HG02870 (cell line): ENCODE measurements around the gene FRY.

ENCODE experiments used
- ATAC-seq: cut with Tn5 transposase; IDR thresholded peaks from one replicate; pipeline ENCODE4 v1.9.1; 2021; ENCODE audit warnings: mild to moderate bottlenecking, moderate library complexity; ENCODE audit not compliant: unreplicated experiment

The FRY gene

DNA sequence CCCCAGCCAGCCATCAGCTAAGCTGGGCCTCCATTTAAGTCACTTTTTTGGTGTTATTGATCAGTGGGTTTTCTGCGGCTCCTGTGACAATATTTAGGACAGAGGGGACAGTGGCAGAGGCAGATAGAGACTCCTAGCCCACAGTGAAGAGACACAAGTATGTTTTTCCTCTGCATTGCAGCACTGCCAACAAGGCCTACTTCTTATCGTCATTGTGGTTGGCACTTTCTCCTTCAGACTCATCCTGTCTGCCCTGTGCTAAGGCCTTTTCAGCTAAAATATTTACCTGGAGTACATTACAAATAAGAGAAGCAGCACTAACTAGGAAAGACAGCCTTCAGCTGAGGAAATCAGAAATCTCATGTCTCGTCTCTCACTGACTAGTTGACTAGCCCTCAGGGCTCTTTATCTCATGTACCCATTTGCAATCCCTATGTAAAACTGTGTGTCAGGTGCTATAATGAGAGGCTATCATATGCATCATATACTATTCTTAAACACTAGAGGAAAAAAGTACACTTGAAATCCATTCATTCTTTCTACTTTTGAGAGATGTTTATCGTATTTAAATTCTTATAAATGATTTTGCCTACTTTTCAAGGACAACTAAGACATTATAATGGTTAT lies 221.4 kb downstream of the FRY start:
- ATAC-seq = no peak

DNA sequence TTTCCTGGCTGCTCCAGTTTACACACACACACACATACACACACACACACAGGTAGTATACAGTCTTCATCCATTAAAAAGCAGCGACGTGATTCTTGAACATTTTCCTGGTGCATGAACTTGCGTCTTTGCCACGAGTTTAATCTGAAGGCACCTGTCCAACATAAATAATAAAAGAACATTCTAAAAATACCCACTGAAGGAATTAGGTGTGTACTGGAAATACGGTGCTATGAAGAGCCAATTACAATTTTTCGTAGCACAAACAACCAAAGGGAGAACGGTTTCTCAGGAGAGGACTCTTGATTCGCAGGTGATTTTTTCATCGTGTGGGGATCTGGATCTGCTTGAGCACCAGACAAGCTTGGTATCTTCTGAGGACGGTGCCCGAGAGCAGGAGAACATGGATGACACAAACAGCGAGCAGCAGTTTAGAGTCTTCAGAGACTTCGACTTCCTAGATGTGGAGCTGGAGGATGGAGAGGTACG lies 222.4 kb downstream of the FRY start:
- ATAC-seq = no peak

DNA sequence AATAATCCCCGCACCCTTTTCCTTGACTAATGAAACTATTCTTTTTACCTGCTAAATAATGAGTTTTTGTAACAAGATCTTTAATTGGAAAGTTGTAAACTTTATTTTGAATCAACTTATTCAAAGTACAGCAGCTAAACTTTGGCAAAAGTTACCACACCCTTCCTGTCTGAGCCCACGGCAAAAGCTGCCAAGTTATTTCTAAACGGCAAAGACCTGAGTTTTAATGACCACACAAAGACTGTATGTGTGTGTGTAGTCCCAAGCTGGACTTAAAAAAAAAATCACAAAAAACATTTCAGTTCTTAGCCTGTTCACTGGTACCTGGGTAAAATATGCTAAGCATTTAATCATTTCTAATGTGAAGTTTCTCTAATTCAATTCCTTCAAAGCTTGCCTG lies 222.8 kb downstream of the FRY start:
- no peak for ATAC-seq

DNA sequence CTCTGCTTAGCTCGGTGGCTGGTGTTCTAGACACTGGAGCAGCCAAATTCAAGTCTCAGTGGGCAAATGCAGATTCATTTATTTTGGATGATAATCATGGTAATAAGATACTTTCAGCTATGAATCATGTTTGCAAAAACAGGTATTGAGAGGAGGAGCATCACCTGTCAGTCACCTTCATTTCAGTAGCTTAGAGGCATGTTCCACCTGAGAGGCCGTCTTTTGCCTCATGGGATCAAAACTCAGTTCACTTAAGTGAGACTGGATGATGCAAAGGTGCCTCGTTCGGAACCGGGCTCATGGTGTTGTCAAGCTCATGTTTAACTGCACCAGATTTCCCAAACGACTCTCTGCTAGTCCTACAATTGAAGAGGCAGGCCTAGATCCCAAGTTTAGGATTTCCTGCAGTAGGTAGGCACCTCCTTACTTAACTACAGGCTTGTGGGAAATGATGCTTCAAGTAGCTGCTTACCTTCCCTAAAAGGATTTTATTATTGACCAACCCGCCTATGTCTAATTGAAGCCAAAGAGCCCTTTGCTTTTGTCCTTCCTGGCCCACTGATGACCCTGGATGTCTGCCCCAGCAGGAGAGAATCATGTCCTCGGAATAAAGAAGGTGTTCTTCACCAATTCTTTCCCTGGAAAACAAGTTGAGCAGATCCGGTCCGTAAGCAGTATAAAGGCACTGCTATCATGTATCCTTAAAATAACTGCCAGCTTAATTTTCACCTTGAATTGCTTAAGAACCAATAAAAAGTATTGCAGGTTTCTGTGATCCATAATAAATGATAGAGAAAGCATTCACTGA lies 223.5 kb downstream of the FRY start:
- no peak for ATAC-seq

DNA sequence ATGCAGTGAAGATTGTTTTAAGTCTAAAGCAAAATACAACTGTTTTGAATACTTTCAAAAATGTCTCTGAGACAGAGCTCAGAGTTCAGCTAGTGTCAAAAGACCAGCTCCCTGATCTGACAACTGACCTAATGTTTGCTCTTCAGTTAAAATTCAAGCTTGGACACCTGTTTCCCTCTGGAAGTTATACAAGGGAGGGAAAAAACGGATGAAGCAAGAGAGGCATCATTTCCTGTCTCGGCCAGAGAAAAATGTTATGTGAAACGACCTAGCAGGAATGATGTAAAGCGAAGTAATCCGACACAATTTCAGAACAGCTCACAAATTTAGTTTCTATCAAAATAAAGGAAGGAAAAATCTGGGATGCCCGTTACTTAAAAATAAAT lies 224.1 kb downstream of the FRY start:
- no peak for ATAC-seq

DNA sequence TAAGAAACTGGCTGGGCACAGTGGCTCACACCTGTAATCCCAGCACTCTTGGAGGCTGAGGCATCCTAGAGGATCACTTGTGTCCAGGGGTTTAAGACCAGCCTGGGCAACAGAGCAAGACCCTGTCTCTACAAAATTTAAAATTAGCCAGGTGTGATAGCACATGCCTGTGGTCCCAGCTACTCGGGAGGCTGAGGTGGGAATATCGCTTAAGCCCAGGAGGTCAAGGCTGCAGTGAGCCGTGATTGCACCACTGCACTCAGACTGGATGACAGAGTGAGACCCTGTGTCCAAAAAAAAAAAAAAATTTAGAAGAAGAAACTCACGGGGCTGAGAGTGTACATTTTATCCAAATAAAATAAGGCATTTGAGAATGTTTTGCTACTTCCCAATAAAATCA lies 224.7 kb downstream of the FRY start:
- ATAC-seq = no peak

DNA sequence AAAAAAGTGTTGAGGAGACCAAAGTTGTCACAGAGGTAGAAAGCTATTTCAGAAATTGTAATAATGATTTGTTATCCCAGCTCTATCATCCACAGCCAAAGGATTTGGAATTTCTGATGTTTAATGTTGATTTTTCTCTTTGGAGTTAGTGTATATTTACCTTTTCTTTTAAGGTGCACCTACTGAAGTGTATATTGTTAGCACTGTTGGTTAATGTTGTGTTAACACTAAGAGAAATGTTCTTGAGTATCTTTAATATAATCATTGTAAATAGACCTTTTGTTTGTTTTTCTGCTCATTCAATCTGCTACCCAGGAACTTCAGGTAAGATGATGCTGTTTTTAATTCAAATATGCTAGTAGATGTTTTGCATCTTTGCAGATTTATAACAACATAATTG lies 226.1 kb downstream of the FRY start:
- no peak for ATAC-seq

DNA sequence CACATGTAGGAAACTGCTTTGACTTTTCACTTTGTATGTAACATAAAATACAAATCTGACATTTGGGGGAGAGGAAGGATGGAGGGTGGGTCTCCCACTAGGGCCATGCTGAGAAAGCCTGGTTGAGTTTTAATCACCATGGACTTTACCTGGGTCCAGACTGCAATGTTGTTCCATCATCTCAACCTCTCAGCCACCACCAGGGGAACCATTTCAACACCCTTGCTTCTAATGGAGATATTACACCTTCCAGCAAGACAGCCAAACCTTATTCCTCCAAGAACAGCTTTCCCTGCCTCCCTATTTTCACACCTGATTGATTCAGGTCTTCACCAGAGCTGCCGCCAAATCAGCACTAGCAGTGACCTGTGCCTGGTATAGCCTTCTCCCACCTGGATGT lies 227.5 kb downstream of the FRY start:
- ATAC-seq = no peak

DNA sequence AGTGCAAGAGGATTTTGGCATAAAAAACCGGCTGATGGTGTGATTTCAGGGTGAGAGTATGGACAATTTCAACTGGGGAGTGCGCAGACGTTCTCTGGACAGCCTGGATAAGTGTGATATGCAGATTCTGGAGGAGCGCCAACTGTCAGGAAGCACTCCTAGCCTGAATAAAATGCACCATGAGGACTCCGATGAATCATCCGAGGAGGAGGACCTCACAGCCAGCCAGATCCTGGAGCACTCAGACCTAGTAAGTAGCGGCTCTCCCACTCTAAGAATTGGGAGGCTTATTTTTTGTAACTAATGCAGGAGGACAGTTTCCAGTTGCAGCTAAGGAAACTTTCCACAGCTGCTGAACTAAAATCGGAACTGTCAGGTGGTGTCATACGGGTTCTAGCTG lies 230.0 kb downstream of the FRY start:
- ATAC-seq = no peak

DNA sequence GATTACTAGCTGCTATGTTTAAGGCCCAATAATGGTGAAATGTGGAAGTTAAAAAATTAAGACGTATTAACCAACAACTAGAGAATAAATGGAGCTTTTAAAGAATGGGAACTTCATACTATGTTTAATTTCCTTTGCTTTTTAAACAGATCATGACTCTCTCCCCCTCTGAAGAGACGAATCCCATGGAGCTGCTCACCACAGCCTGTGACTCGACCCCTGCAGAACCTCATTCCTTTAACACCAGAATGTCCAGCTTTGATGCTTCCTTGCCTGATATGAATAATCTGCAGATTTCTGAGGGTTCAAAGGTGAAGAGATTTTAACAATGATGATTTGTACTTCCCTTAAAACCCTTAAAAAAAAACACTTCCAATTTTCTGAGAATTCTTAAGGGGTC lies 230.6 kb downstream of the FRY start:
- no peak for ATAC-seq

DNA sequence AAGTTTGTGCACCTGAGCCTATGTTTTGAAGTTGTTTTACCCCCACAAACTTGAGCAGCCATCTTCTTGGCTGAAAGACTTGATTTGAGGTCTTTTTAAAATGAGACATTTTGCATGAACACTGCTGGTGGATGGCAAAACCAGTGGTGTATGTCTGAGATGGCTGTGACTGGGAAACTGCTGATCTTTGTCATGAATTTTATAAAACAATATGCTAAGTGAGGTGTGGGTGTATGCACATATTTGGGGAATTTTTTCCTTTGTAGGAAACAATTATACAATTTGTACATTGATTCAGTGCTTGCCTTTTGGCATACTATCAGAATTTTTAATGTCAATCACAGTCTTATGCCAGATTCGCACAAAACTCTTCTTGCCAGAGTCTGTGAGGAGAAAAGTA lies 231.0 kb downstream of the FRY start:
- ATAC-seq = no peak

DNA sequence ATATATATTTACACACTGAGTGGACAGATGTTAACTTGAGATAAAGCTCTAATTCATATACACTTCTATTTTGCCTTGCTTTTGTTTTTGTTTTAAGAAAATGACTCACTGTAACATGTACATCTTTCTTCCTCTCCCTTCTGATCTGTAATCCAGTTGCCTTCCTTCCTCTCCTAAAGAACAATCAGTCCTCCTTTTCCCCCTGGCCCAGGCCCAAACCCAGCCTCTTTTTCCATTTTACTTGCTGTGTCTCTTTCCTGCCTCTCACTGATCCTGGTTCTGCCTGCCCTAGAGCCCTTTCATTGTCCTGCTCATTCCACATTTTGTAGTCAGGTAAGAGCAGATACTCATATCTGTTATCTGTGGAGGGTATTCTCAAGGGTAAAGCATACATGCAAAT lies 232.8 kb downstream of the FRY start:
- ATAC-seq = no peak

DNA sequence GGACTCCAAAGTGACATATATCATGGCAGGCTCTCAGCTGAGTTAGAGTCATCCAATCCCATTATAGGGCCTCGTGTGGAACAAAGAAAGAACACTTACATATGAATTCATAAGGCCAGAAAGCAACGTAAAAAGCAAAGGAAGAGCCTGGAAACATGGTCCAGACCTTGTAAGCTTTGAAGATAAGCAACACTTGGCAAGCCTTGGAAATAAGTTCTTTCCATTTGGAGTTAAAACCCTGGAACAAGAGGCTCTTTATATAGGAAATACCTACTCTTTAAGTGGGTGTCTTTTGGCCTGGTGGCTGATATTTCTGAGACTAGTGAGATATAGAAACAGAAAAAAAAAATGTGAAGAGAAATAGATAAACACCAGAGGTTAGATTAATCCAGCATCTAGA lies 234.2 kb downstream of the FRY start:
- no peak for ATAC-seq

DNA sequence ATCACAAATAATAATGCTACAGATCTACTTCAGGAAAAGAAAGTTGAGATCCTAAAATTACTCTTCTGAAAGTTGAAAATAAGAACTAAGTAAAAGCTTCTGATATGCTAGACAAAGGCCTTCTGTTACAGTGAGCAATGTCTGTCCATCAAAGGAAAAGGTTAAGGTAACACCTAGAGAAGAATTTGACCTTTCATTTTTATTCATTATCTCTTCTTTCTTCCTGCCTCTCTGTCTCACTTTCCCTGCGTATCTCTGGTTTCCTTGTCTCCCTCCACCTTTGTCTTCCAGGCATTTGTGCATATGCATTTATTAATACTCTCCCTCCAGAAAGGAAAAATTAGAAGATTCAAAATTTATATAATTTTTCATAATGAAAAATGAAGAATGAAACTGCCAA lies 234.6 kb downstream of the FRY start:
- no peak for ATAC-seq

DNA sequence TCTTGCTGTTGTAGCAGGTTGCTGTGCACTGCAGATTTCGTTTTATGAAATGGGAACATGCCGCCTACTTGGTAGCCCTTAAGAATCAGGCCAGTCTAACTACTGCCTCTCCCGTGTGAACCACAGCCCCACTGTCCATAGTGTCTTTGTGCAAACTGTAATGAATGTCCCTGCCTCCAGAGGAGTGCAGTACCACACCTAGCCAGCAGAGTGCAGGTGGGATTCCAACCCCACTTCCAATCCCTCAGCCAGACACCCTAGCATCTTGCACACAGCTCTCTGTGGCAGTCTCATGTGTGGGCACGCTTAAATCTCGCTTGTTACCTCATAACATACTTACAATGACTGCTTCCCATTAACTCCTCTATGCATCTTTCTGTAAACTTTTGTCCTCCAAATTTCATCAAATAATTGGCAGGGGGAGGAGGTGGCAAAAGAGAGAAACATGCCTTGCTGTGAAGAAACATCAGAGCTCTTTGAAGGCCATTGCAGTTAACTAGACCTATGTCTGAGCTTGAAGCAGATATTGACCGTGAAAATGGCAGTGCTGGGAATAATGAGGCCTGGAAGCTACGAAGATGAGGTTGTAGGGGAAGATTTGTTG lies 236.4 kb downstream of the FRY start:
- ATAC-seq = peak; percentile 84

DNA sequence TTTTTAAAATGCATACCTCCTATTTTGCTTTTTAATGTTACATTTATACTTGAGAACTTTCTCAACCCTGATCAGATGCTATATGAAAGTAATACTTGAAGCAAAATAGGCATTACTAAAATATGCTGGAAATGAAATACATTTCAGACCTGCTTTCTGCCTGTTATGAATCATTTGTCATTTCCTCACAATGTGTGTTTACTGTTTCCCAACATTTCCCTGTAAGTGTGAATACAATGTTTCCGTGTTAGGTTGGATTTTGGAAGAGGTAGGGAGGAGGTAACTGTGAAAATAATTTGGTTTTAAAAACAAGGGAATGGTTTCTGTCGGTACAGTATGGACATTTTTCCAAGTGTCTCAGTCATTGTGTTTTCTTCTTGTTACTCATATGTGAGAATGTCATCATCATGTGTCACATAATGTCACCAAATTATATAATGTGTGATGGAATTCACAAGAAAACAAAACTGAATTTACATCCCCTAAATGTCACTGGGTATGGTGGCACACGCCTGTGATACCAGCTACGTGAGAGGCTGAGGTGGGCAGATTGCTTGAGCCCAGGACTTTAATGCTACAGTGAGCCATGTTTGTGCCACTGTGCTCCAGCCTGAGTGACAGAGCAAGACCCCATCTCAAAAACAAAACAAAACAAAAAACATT lies 240.6 kb downstream of the FRY start:
- ATAC-seq = no peak

DNA sequence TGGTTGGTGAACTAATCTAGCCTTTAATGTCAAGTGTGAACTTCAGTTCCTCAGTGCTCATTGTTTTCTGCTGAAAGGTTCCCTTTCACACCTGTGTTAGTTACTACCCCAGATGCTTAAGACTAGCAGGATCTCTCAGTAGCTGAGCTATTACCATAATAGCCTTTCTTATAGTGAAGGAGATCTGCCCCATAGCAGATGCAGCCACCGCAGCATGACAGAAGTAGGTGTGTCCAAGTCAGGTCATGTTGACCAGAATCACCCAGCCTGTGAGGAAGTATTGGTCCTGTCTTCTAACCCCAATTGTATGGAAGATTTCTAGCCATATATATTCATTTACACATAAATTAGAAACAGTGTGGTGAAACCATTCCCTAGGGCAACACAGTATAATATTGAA lies 246.3 kb downstream of the FRY start:
- peak; percentile 77 for ATAC-seq

DNA sequence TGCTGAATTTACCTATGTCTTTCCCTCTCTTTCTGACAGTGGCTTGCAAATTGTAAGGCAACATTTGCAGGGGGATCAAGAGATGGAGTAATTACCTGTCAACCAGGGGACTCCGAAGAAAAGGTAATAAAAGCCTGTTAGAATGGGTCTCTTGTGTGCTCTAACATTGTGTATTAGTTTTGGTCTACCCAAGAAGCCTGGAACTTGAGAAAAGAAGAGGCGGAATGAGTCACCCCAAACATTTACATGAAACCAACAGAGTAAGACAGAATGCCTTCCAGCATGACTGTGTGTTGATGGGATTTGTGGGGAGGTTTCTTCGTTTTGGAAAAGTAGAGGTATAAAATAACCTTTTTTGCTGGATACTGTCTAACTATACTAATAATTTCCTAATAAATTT lies 246.9 kb downstream of the FRY start:
- peak; percentile 70 for ATAC-seq

DNA sequence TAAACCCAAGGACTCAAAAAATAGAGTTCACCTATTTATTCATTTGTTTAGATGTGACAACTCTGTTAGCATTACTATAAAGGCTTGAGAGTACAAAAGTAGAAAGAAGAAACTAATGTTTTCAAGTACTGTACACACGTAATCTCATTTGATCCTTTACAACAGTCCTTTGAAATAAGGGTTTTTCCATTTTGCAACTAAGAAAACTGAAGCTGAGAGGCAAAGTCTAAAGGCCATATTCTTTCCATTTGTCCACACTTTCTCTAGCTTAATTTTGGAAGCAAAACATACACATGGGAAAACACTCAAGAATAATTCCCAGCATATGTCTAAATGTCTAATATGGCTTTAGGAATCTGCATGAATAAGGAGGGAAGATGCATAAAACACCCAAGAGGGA lies 249.5 kb downstream of the FRY start:
- no peak for ATAC-seq

DNA sequence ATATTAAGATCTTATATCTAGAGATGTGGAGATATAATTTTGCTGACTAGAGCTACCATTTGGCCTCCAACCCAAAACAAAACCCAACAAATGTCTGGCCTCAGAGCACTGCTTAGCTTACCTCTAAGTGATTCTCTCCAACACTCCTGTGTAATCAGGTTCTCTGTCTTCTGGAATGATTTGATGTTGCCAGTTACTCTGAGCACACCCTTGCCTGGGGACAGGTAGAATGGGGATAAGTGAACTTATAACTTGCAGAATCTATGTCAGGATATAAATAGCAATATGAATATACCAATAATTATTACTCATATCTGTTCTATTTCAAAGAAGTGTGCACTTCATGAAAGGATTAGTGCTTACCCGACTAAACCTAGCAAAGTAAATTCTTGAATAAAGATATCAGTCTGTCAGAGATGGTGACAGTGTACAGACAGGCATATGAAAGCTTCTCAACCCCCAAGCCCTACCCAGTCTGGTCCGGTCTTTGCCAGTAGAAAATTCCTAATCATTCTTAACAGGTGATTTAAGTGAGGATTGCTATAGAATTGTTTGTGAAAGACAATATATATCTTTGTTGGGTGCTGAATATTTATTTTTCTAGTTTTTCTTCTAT lies 250.6 kb downstream of the FRY start:
- ATAC-seq = no peak

DNA sequence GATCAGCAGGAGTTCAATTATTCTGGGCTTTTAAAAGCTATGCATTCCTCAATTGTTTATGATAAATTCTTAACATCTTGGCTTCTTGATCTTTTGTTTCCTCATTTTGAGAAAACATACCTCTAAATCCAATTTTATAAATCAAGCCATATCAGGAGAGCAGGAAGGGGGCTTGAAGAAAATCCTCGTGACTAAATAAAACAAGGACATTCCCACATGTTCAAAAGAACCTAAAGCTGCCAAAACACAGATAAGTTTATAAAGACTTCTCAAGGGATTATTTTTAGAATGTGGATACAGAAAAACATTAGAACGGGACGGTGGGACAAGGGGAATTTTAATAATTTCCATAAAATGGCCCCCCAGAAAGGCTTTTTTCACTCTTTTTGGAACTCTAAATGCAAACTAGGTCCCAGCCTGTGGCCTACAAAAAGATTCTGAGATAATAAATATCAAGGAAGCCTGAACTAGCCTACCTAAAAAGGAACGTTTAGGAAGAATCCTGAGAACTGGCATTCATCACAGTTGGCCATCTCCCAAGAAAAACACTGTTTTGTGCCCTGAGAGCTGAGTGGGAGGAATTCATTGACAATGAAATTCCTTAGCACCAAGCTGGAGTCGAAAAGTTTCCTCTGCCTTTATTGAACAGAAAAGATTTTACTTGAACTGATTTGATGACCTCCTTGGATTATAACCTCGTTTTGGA lies 253.5 kb downstream of the FRY start:
- no peak for ATAC-seq
